Muscle of arm (tissue), 14 donors: ENCODE data around the gene PLA2G2C. TPM values are rescaled to one million over a fixed set of nuclear protein-coding genes. Genes with fewer than 3 reads are reported as not detected.
"Not testable (repeated sequence)": the region's sequence is repeated elsewhere in the genome, so short reads cannot be mapped to it uniquely, and the experiment has no call there.

ENCODE experiments used
- DNase-seq: peaks from one replicate; pipeline ENCODE4 v3.0.0-alpha.2; 2013
- long read RNA-seq, 11 donors: transcript quantifications; one replicate each; lab custom pipeline, GENCODE V29; 2026
- polyA plus RNA-seq, 12 donors: library from polyadenylated mRNA; unstranded; fragments of 120-200 nt; gene quantifications; one replicate each; pipeline ENCODE4 v1.2.1, GENCODE V29; 2013; ENCODE audit not compliant: insufficient read length in 12 of 12

Gene PLA2G2C, protein sequence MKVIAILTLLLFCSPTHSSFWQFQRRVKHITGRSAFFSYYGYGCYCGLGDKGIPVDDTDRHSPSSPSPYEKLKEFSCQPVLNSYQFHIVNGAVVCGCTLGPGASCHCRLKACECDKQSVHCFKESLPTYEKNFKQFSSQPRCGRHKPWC
- under 1 TPM in 3 of 12 donors, not detected in 9; 0.05 to 0.10 (median 0.06) TPM for polyA plus RNA-seq
- long read RNA-seq, donor 1: 0 reads
- long read RNA-seq, donor 2: 0 reads
- long read RNA-seq, donor 3: 0 reads
- long read RNA-seq, donor 4: 0 reads
- long read RNA-seq, donor 5: 0 reads
- long read RNA-seq, donor 6: 0 reads
- long read RNA-seq, donor 7: 0 reads
- long read RNA-seq, donor 8: 0 reads
- long read RNA-seq, donor 9: 0 reads
- long read RNA-seq, donor 10: 0 reads
- long read RNA-seq, donor 11: 0 reads

DNA sequence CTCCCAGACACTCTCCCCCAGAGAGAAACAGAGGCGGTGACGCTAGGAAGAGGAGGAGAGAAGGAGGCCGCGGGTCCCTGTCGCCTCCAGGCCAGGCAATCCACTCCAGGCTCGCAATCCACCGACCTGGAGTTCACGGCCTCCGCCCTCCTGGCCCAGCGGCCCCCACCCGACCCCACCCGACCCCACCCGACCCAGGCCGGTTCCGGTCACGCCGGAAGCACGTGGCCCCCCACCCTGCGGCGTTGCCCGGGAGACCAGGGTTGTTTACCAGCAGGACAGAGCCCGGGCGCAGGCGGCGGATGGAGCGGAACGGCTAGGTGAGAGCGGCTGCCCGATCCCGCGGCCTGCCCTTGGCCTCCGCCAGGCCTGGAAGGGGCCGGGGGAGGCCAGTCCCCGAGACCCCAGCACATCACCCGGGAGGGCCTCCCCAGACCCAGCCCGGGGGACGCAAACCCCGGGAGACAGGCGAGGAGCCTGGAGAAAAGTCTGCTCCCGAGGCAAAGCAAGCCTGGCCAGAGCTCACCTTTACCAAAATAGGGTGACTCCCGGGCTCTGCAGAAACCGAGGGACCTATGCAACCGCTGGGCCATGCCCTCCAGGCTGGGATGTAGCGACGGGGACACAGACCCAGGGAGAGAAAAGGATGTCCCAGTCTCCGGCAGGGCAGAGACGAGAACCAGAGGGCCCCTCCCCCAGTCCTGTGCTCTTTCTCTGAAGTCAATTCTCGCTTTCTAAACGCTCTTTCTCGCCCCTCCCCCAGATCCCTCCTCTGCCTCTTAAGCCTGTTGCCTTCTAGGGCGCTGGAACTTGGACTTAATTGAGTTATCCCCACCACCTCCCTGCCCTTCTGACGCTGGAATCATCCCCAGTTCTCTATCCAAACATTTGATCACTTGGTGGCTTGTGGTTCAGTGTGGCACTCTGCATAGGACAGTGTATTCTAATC is at the start of gene PLA2G2C, which contains the start of gene UBXN10:
TSS of gene PLA2G2C (minus strand) at position 685 of the 949 bp plus-strand sequence. CDS start 9,155 bp downstream, outside the sequence.
TSS of gene UBXN10 (plus strand) at position 263 of the 949 bp plus-strand sequence. CDS start 4,466 bp downstream, outside the sequence.
- DNase-seq: no peak

GRCh38 chr1:20234788-20235535 is 48.6 kb upstream of the PLA2G2C start:
- no peak for DNase-seq

GRCh38 chr1:20233866-20234265 is 47.5 kb upstream of the PLA2G2C start:
- DNase-seq: no peak

DNA sequence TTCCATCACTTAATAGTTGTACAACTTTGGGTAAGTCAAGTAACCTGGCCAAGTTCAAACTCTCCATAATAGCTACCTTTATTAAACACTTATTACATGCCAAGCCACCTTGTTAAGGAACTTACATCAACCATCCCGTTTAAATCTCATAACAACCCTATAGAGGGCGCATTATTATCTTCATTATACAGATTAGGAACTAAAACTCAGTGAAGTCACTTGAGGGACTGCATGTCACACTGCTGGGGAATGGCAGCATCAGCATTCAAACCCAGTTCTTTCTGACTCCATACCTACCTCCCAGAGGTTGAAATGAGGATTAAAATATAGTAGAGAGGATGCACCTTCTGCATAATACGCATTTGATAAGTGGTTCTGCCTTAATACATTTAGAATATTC is 47.1 kb upstream of the PLA2G2C start:
- DNase-seq: no peak

- not testable (repeated sequence) for DNase-seq
Observed at GRCh38 chr1:20232564-20232963, 46.2 kb upstream of the PLA2G2C start.

- no peak for DNase-seq
Observed at GRCh38 chr1:20229171-20229570, 42.9 kb upstream of the PLA2G2C start.

- no peak for DNase-seq
Observed at GRCh38 chr1:20228314-20228825, 42.1 kb upstream of the PLA2G2C start.

DNA sequence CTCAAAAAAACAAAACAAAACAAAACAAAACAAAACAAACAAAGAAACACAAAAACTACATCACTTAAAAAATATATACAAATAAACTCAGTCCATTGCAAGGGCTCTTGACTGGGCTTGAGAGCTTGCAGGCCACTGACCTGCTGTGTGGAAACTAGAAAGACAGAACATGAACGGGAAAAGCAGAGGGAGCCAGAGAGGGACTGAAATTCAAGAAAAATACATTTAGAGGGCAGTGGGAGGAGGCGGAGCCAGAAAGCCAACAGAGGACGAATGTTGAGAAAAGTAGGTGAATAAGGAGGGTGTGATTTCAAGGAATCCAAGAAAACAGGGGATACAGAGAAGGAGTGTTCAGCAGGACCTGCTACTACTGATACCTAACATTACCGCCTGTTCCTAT is 41.4 kb upstream of the PLA2G2C start:
- no peak for DNase-seq

GRCh38 chr1:20224546-20224945 is 38.2 kb upstream of the PLA2G2C start:
- DNase-seq: no peak

DNA sequence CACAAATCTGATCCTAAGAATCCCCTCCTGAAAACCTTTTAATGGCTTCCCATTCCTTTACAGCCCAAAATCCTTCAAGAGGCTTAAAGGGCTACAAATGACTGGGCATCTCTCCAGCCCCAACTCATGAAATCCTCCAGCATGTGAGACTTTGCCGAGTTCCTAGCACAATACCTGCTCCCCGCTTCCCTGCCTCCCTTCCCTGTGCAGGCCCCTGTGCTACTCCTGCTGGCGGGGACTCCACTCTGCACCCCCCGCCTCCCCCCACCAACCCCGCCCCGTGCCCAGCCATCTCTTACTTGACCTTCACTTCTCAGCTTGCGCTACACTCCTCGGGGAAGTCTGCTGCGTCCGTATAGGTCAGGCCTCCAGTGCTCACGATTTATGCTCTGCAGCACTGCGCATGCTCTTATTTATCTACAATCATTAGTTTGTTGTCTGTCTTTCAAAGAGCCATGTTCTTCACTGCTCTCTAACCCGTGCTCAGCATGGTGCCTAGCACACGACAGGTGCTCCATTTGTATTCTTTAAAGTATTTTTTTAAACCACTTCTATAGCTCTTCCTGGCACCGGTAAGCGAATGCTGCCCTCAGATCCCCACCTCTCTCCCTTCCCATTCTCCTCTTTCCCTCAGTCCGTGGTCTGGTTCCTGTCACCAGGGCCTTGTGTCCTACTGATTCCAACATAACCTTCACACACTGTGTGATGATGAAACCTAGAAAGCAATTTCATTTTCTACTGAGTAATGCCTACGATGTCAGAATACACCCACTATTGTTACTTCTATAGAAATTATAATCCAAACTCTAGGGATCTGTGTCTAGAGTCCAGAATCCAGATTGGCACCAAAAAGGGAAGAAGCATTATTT is 37.5 kb upstream of the PLA2G2C start:
- DNase-seq: no peak

DNA sequence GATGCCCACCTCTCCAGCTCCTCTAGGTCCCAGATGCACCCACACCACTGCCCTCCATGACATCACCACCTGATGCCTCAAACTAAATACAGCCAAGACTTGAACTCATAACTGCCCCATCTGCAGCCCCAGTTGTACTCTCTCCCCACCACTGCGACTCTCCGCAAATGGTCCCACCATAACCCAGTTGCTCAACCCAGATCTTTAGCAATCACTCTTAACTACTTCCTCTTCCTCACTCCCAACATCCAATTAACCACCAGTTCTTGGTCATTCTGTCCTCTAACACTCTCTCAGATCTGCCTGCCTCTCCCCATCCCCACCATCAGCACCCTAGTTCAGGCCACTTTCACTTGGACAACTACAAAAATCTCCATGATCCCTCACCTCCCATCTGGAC is 36.8 kb upstream of the PLA2G2C start:
- no peak for DNase-seq

DNA sequence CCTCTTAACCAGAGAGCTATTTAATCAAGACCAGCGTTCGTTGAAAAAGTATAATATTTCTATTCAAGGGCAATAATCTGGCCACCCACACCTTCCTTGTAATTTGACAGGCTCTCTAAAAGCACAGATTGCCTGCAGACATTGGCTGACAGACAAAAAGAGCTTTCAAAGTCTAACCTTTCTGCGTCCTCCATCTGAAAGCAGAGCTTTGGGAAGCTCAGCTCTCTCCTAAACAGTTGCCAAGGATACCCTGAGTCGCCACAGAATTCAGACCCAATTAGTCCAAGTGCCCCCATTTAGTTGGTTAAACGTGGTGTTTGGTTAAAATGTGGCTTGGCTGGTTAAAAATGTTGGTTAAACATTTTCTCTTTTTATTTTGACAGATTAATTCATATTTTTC is 33.7 kb upstream of the PLA2G2C start:
- DNase-seq: no peak

- DNase-seq: not testable (repeated sequence)
Observed at GRCh38 chr1:20219053-20219452, 32.7 kb upstream of the PLA2G2C start.

DNA sequence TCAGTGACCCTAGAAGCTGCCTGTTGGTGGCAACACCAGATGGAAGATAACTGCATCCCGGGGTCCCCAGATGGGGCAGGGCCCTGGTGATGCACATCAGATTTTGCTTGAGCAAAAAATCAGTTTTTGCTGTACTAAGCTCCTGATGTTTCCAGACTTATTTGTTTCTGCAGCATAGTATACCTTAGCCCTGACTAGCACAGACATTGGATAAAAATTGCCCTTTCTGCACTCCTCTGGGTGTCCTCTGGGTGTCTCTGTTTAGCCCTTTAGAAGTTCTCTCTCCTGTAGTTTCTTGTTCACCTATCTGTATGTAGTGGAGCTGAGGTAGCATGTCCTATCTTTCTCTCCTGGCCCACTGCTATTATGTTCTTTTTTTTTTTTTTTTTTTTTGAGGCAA is 30.3 kb upstream of the PLA2G2C start:
- DNase-seq: no peak

GRCh38 chr1:20215716-20216115 is 29.4 kb upstream of the PLA2G2C start:
- DNase-seq: no peak

GRCh38 chr1:20212685-20213331 is 26.5 kb upstream of the PLA2G2C start:
- no peak for DNase-seq

DNA sequence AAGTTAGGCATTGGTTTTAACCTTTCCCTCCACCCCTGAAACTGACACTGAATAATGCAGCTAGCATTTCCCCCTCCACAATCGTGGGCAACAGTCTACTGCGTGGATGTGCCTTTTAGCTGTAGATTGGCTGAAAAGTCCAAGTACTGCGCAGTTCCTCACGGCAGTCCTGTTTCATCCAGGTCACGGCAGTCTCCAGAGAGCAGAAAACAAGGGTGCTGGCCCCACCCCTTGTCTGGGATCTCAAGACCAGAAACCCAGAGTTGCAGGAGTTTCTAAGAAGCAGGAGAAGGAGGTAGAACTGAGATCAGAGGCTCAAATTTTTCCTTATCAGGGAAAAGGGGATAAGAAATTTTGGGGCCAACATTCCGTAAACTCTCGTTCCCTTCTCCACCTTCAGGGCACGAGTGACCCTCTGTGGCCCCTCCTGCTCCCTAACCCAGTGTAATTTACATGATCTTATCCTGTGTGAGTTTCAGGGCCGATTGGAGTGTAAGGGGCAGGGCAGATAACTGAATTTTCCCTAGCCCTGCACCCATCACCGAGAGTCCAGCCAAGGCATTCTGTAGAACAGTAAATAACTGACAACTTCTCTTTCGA is 25.9 kb upstream of the PLA2G2C start:
- DNase-seq: no peak

GRCh38 chr1:20211511-20211931 is 25.2 kb upstream of the PLA2G2C start:
- no peak for DNase-seq

DNA sequence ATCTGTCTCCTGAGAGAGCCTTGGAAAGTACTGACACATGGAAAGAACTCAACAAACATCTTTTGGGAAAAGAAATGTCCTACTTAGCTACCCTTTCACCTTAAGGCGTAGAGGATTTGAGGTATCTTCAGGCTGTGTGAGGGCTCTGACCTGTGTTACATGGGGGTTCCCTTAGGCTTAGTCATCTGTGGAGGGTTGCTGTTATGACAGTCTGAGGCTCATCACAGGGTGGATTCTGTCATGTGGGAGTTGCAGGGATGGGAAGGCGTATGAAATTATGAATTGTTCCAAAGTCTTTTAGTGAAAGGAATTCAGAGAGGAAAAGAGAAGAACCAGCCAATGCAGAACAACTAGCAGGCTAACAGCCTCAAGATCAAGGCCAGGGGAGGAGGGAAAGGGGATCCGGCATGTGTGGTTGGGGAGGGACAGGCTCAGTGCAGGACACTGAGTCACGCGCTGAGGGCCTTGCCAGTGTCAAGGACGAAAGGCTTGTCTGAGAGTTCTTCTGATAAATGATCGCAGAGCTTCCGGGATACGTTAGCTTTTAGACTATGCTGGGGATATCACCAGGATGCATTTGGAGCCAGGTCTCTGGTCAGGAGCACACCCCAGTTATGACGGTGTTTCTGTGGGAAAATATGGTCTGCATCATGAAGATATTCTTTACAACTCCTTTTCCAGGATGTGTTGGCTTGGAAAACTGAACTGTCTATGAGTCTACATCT is 24.6 kb upstream of the PLA2G2C start:
- DNase-seq: no peak
